Hematopoietic multipotent progenitor cell treated with erythropoietin and hydrocortisone succinate and interleukin-3 and kit ligand, for 8 days (in vitro differentiated cells): ENCODE data around the gene ADAM22.

Experiments used
- DNase-seq: peaks from one replicate; pipeline ENCODE4 v3.0.0-alpha.2; 2015

ADAM22 gene

DNA sequence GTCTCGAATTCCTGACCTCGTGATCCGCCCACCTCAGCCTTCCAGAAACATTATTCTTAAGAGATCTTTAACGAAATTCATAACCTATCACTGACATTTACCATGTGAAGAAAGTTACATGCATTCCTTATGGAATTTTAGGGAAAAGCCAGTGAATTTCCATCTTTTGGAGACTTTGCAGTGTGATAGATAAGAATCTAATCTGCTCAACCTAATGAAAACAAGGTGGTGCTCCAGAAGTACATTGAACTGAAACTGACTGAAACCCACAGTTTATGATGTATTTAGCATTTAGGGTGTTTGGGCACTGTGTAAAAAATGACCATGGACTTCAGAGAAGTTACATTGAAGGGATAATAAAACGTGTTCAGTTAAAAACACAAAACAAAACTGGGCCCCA lies 242.1 kb downstream of the ADAM22 start:
- no peak for DNase-seq

DNA sequence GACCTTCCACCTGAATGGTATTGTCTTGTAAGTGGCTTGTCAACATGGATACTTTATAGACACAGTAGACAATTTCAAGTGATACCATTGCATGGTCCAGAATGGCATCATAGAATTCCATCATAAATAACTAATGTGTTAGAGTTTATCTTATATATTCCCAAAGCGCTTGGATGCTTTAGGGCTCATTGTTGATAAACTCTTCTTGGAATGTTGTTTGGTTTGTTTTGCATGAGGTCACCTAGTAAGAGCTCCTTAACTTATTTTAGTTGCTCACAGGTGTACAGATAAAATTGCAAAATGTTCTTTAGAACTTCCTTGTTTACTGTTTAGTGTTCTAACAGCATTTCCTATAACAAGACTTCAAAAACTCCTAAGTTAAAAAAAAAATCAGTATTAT lies 249.0 kb downstream of the ADAM22 start:
- no peak for DNase-seq

DNA sequence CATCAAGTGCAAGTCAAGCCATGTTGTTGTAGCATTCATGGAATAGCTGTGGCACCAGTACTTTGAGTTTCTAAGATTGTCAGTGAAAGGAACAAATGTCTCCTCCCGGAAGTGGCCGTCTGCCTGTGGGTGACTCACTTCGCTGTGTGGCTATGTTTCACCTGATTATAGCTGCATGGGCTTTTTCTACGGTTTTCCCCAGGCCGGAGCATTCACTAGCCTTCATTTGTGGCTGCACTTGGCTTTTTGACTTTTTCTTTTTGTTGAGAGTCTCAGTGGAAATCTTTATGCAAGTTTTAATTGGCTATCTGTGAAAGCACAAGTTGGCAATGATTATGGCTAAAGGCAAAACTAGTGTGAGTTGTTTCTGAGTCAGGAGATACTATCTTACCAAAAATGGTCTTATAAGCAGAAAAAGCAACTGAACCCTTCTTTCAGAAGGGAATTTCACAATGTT lies 250.8 kb downstream of the ADAM22 start:
- DNase-seq, result no peak

DNA sequence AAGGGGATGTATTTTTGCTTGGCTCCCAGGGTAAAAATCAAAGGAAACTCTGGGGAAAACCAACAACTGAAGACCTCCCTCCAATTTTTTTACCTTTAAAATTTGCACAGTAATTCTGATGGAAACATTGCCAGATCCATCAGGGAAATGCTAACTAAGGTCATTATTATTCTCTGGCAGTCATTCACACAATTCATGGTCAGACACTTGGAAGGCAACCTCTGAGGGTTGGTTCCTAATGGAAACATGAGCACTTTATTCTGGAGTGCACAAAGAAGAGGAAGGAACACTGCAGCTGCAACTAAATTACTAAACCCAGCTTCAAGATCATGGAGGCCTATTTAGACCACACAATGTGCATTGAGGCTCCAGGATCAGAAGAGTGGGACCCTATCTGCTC lies 251.6 kb downstream of the ADAM22 start:
- DNase-seq, result no peak

DNA sequence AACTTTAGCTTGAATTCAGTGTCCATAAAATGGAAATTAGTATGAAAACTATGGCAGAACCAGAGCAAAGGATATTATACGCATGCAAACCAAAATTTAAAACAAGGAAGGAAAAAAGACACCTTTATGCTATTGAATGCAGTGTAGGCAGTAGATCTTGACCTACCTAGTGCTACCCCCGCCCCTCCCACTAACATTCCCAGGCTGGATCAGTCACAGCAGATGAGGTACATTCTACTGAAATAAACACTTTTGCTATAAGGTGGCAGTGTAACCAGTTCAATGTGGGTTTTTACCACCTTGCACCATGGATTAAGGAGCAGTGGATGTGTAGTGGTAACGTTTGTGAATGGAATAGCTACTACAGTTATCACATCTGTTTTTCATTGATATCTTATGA lies 257.9 kb downstream of the ADAM22 start:
- no peak for DNase-seq

- DNase-seq, result peak; percentile 39
Observed at GRCh38 chr7:88200261-88200660, 266.2 kb downstream of the ADAM22 start.

DNA sequence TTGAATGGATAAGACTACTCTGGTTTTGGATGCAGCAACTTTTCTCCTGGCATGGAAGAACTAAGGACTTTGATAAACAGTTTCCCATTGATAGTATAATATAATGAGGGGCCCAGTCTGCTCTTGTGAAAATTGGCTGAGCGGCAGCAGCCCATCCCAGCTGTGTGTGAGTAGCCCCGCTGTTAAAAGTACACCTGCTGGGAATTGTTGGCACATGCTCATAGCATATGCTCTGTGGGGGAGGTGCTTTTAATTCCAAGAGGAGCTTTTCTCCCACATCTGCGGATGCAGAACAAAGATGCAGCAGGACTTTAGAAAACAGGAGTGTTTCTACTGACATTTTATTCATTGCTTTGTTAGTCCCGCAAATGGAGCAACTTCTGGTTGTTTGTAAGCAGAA lies 266.7 kb downstream of the ADAM22 start:
- DNase-seq, result no peak

GRCh38 chr7:88201305-88201704 lies 267.3 kb downstream of the ADAM22 start:
- no peak for DNase-seq

DNA sequence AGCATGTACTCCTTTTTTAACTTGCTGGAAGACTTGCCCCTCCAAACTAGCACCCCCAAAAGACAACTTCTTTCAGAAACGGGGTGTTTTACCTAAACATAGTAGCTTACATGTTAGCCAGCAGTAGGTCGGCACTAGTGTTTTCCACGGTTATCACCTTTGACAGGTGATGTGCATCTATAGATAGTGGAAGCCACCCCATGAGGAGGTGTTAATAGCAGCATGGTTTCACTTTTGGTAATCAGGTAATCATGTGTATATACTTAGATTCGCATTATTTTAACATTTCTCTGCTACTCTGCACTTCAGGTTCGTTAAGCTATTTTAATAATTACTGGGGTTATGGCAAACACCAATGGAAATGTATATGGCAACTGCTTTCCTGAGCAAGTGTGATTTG lies 268.2 kb downstream of the ADAM22 start:
- DNase-seq, result no peak

- no peak for DNase-seq
Observed at GRCh38 chr7:88202799-88203198, 268.7 kb downstream of the ADAM22 start.

DNA sequence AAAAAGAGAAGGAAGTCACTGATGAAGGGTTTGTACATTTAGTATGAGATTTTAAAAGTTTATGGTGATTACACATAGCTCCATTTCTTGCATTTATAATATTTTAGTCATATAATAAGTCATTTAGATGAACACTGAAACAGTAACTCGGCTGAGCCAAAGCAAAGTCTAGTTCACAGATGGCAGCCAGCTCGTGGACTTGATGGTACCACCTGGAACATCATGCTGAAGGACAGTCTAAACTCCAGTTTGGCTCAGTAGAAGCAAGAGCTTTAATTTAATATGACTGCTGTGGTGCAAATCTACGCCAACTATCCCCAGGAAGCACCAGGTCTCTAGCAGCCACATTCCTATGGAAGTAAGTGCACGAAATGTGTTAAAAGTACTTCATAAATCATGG lies 269.4 kb downstream of the ADAM22 start:
- no peak for DNase-seq

DNA sequence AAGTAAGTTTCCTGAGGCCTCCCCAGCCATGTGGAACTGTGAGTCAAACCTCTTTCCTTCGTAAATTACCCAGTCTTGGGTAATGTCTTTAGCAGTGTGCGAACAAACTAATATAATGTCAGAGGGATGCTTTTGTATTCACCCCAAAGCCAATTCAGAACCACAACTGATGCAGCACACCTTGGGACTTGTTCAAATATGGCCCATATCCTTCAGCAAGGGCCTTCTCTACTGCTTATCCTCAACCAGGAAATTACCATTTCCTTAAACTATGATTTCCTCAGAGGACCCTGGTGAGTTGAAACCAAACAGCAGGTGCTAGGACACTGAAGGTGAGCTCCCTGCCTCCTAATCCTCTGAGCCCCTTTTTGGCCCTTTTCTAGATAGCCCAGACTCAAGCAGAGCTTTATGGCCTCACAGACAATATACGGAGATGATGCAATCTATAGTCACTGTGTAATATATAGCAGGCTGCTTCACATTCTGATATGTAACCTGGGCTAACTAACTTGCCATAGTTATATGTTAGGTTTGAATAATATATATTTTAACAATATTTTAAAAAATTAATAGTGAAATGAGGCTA lies 270.6 kb downstream of the ADAM22 start:
- peak; percentile 61 for DNase-seq

- DNase-seq, result peak; percentile 88
Observed at GRCh38 chr7:88205179-88205578, 271.1 kb downstream of the ADAM22 start.

GRCh38 chr7:88206254-88206653 lies 272.2 kb downstream of the ADAM22 start:
- DNase-seq, result no peak

DNA sequence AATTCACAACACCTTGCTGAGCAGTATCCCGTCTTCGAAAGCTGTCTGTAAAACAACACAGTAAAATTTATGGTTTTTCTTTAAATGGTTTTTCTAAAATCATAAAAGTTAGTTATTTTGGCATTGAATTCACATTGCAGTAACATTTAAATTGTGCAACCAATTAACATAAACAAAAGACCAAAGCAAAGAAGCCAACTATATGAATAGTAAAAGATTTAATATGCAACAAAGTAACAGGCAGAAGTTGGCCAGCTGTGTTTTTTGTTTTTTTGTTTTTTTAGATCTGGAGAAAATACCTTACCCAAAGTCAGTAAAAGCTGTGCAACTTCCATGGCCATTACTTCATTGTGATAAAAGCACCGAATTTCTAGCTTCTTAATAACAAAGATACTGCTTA lies 274.5 kb downstream of the ADAM22 start:
- no peak for DNase-seq

- DNase-seq, result no peak
Observed at GRCh38 chr7:88212918-88213317, 278.9 kb downstream of the ADAM22 start.

- DNase-seq, result no peak
Observed at GRCh38 chr7:88214456-88214855, 280.4 kb downstream of the ADAM22 start.

DNA sequence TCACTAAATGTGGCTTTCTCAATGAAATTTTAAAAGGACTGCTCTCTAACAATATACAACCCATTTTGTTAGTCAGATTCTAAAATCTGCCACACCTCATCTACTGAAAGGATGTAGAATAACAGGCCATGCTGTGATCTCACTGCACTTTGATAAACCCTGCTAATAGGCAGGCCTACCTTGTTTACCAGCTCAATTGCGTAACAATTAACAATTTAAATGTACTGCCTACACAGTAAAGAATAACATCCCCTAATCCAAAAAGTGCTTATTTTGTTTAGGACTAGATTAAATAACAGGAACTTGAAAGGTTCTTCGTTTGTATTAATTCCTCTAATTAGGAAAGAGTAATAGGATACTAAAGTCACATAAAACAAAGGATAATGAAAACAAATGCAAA lies 281.2 kb downstream of the ADAM22 start:
- DNase-seq, result no peak

GRCh38 chr7:88216276-88216675 lies 282.2 kb downstream of the ADAM22 start:
- no peak for DNase-seq

GRCh38 chr7:88217675-88218428 lies 283.8 kb downstream of the ADAM22 start:
- peak; percentile 77 for DNase-seq

DNA sequence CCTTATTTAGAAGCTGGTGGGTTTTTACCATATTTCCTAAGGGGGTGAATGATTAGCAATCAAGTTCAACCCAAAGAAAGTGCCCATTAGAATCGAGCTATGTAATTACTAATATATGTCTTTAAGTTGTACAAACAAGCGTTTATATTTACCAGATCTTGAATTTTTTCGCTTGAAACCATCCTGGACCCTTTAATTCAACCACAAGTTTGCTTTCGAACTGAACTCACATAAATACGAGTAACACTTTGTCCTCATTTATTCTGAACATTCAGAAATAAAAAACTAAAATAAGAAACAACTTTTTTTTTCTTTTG lies 284.3 kb downstream of the ADAM22 start:
- DNase-seq, result no peak

- peak; percentile 80 for DNase-seq
Observed at GRCh38 chr7:88218836-88219605, 285.0 kb downstream of the ADAM22 start.

DNA sequence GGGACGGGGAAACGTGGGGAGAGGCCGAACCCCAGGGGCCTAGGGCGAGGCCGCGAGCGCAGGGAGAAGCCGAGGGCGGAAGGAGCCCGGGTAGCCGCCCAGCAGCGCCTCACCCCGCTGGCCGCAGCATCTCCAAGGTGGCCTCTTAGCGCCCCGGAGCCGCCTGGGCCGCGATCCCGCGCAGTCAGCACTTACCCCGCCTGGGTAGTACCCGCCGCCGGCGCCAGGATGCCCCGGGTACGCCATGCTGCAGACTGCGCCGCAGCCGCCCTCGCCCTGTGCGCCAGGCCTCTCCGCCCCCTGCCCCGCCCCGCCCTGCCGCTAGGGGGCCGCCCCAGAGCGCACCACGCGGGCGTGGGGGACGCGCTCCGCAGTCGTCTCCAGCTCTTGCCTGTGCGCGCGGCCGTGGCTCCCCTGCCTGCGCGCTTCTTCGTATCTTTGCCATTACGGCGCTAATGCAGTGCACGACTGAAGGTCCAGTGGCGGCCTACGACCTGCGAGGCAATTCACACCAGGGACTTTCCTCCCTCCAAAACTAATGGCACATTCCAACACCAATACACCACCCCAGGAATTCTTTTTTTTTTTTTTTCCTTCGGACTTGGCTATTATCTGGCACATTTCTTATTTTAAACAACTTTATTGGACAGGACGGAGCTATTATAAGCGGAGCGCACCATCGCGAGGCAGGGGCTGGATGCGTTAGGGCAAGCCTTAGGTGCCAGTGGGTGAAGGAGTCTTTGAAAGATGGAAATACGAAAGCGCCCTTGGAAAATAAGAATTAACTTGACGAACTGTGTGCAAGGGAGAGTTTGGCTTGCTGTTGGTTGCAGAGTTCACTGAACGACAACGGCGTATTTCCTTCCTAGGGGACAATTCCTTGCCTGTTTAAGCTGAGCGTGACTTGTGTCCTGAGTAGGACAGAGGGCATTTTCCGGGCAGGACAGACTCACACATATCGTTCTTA lies 286.0 kb downstream of the ADAM22 start, which contains the start of gene SRI:
SRI (minus strand) TSS at position 258 of the 967 bp plus-strand sequence; CDS start at position 246, 12 bp downstream.
- peak; percentile 90 for DNase-seq
